HepG2 (cell line): ENCODE results near the gene GPR68. TPM values are rescaled to one million over a fixed set of nuclear protein-coding genes. Genes with fewer than 3 reads are reported as not detected.

Source experiments
- ATAC-seq: fragments of 200-7000 bp; cut with Tn5 transposase; 3 replicates; pipeline ENCODE4 v1.9.1; 2020; ENCODE audit warnings: mild to moderate bottlenecking, moderate library complexity
- BruUV-seq: library from RNA; stranded (reverse); fragments of 400-500 nt; replicated peaks from 2 replicates; lab custom pipeline; 2021; lab: Mats Ljungman, UMichigan
- CTCF ChIA-PET: fragments of 300-600 bp; formaldehyde crosslinking; extraction: SDS; loops from one replicate; lab custom pipeline; 2021; ENCODE audit warnings: low total read pairs, inconsistent platforms, low intra/inter-chr PET ratio; lab: Yijun Ruan, JAX
- POLR2A ChIA-PET: fragments of 350-600 bp; sonication (Branson Sonifier 250); formaldehyde crosslinking; loops from one replicate; lab custom pipeline; 2020; ENCODE audit warnings: antibody characterized with exemption, inconsistent platforms; lab: Yijun Ruan, JAX
- DNase-seq: peaks from one replicate; pipeline ENCODE4 v3.0.0-alpha.2; 2015; ENCODE audit warnings: low spot score
- FAIRE-seq: peaks from 3 replicates; lab custom pipeline; 2011; peaks lifted over from hg19 to GRCh38; lab: Jason Lieb, UNC
- H2AFZ ChIP-seq: one replicate; pipeline ENCODE4 v1.6.1; 2011; ENCODE audit warnings: low read length, inconsistent platforms
- H3K27ac ChIP-seq: fragments of 300-600 bp; 3 replicates; pipeline ENCODE4 v1.8.0; 2011; ENCODE audit warnings: mixed run types, mild to moderate bottlenecking, mixed read lengths, low read length, inconsistent platforms; ENCODE audit not compliant: insufficient read depth; ENCODE audit errors: extremely low read length
- H3K27me3 ChIP-seq, 2 experiments: fragments of 200-600 bp in 1 of 2; 2 replicates in 1 of 2; 3 replicates in 1 of 2; pipeline versions ENCODE4 v1.6.0 to v1.8.0; 2011; ENCODE audit warnings: low read length in 2 of 2, mild to moderate bottlenecking in 2 of 2, moderate library complexity in 2 of 2, inconsistent platforms in 1 of 2; ENCODE audit not compliant: insufficient read depth in 2 of 2, control insufficient read depth in 1 of 2
- H3K36me3 ChIP-seq, 2 experiments: fragments of 200-600 bp in 1 of 2; replicated peaks in 1 of 2; 2 replicates in 1 of 2; 3 replicates in 1 of 2; pipeline versions ENCODE4 v1.5.1 to v1.8.0; 2011; ENCODE audit warnings: low read length in 2 of 2, inconsistent platforms in 1 of 2; ENCODE audit not compliant: insufficient read depth in 2 of 2, control insufficient read depth in 1 of 2
- H3K4me1 ChIP-seq: 2 replicates; pipeline ENCODE4 v1.5.1; 2012; ENCODE audit warnings: low read length, inconsistent platforms; ENCODE audit not compliant: insufficient read depth
- H3K4me2 ChIP-seq: 2 replicates; pipeline ENCODE4 v1.6.0; 2011; ENCODE audit warnings: low read depth, low read length, inconsistent platforms
- H3K4me3 ChIP-seq, 3 experiments: fragments of 200-600 bp in 1 of 3; sonication (generic), shearing (Covaris generic) in 1 of 3; replicated peaks in 1 of 3; 2 replicates each; pipeline ENCODE4 v1.5.1; 2011 to 2016; ENCODE audit warnings: low read length in 3 of 3, inconsistent platforms in 2 of 3, low read depth in 2 of 3, mild to moderate bottlenecking in 2 of 3, control low read depth in 1 of 3, mixed read lengths in 1 of 3; ENCODE audit not compliant: insufficient read depth in 1 of 3
- H3K79me2 ChIP-seq: one replicate; pipeline ENCODE4 v1.6.1; 2011; ENCODE audit warnings: low read length, inconsistent platforms; ENCODE audit not compliant: insufficient read depth
- H3K9ac ChIP-seq: 2 replicates; pipeline ENCODE4 v1.6.0; 2011; ENCODE audit warnings: mild to moderate bottlenecking, low read depth, low read length, inconsistent platforms; ENCODE audit not compliant: insufficient read depth
- H3K9me3 ChIP-seq: 2 replicates; pipeline ENCODE4 v1.5.1; 2012; ENCODE audit warnings: mild to moderate bottlenecking, low read length
- H4K20me1 ChIP-seq: 2 replicates; pipeline ENCODE4 v1.6.0; 2011; ENCODE audit warnings: inconsistent platforms, mild to moderate bottlenecking, low read length, moderate library complexity; ENCODE audit not compliant: insufficient read depth
- CEBPZ ChIP-seq: IDR thresholded peaks from 2 replicates; pipeline ENCODE4 v1.6.1; 2012; ENCODE audit warnings: low read length, improper control_type of control experiment
- GABPB1 ChIP-seq: IDR thresholded peaks from 2 replicates; pipeline ENCODE4 v1.6.1; 2016; ENCODE audit warnings: mild to moderate bottlenecking, missing genetic modification reagents, moderate library complexity, missing compliant biosample characterization
- HMG20B ChIP-seq: conservative IDR thresholded peaks from 2 replicates; pipeline ENCODE4 v1.6.1; 2016; ENCODE audit warnings: missing genetic modification reagents, missing compliant biosample characterization
- KLF16 ChIP-seq, 2 experiments: sonication (generic) in 1 of 2; formaldehyde crosslinking in 1 of 2; IDR thresholded peaks; 2 replicates each; pipeline versions ENCODE4 v1.6.1 to v1.8.0; 2016 to 2023; ENCODE audit warnings: missing genetic modification reagents in 2 of 2, missing compliant biosample characterization in 1 of 2
- RERE ChIP-seq: IDR thresholded peaks from 2 replicates; pipeline ENCODE4 v1.6.1; 2016; ENCODE audit warnings: low read depth, missing genetic modification reagents, missing compliant biosample characterization
- SMAD1 ChIP-seq: sonication (generic); formaldehyde crosslinking; IDR thresholded peaks from 2 replicates; pipeline ENCODE4 v1.4.0; 2020; ENCODE audit warnings: missing genetic modification reagents, low read depth, mild to moderate bottlenecking, borderline replicate concordance
- SOX5 ChIP-seq: IDR thresholded peaks from 2 replicates; pipeline ENCODE4 v1.6.1; 2016; ENCODE audit warnings: borderline replicate concordance
- TBX3 ChIP-seq: fragments of 450-650 bp; IDR thresholded peaks from 2 replicates; pipeline ENCODE4 v1.6.1; 2017; ENCODE audit warnings: antibody characterized with exemption, mild to moderate bottlenecking, inconsistent platforms, borderline replicate concordance
- ZC3H13 ChIP-seq: sonication (generic); formaldehyde crosslinking; IDR thresholded peaks from 2 replicates; pipeline ENCODE4 v1.8.1; 2023; ENCODE audit warnings: mild to moderate bottlenecking, missing genetic modification reagents, moderate library complexity
- ZNF549 ChIP-seq: sonication (generic); formaldehyde crosslinking; IDR thresholded peaks from 2 replicates; pipeline ENCODE4 v1.5.0; 2020; ENCODE audit warnings: missing genetic modification reagents
- ZNF557 ChIP-seq: sonication (generic); formaldehyde crosslinking; IDR thresholded peaks from 2 replicates; pipeline ENCODE4 v1.4.0; 2020; ENCODE audit warnings: missing genetic modification reagents
- ZNF569 ChIP-seq: sonication (generic); formaldehyde crosslinking; IDR thresholded peaks from 2 replicates; pipeline ENCODE4 v1.5.0; 2020; ENCODE audit warnings: mild to moderate bottlenecking, missing genetic modification reagents, moderate library complexity, borderline replicate concordance
- WGBS: methylation state at CpG from one replicate; pipeline ENCODE4 v1.1.6; 2017; ENCODE audit warnings: low lambda C conversion rate; 5-methylcytosine and 5-hydroxymethylcytosine counted together
- in situ Hi-C: cut with HindIII; loops from 2 replicates; pipeline ENCODE4 v1.10.0; 2017; ENCODE audit warnings: low pct_unique_long_range_greater_than_20kb; ENCODE audit not compliant: extremely low pct_ligation_motif_present
- intact Hi-C: fragments of 100-400 bp; cut with micrococcal nuclease; formaldehyde crosslinking; loops from one replicate; pipeline ENCODE4 v1.10.0; 2022; ENCODE audit not compliant: unreplicated experiment
- polyA plus RNA-seq, 8 experiments: library from polyadenylated mRNA; depleted of rRNA in 3 of 8; stranded (reverse) in 7 of 8; unstranded in 1 of 8; fragments of >200 nt; fragmentation: Illumina TruSeq in 4 of 8; extraction: Trizol in 4 of 8; gene quantifications; 2 replicates each; pipeline versions ENCODE4 v1.2.1 to v1.2.3, GENCODE V29; 2011 to 2016; ENCODE audit warnings: low read depth in 4 of 8, missing spikeins in 1 of 8, mixed read lengths in 1 of 8; ENCODE audit not compliant: insufficient read depth in 1 of 8
- total RNA-seq, 5 experiments: library from RNA; depleted of rRNA; stranded (reverse); fragments of >200 nt; fragmentation: Illumina TruSeq; extraction: Trizol; gene quantifications; 2 replicates each; pipeline ENCODE4 v1.2.3, GENCODE V29; 2016; ENCODE audit warnings: low read depth in 1 of 5

GPR68 gene
- total and polyA plus RNA-seq, 2 of the 13 experiments (the other 11 are each of a cell fraction or from before 2014, with no cell fraction given) = not detected

- TF ChIP-seq CEBPZ (no peak), SOX5 (CRISPR knock-in tag) (no peak), RERE (no peak), ZC3H13 (CRISPR knock-in tag) (no peak)
Observed at GRCh38 chr14:91241863-91242262, 2.6 kb downstream of the GPR68 start (continued).

- in situ Hi-C loops (no loop called here), intact Hi-C loops (no loop called here)
- no peak for FAIRE-seq
- Histone ChIP-seq H3K27me3 (peaks cover 1 to 14% of the 10 kb centered on the region in 2 experiments; a peak in 3 of 5 replicates), H3K4me2 (no peak overlapping the region), H3K27ac (no peak overlapping the region), H3K9ac (no peak overlapping the region), H3K4me3 (no peak overlapping the region), H4K20me1 (no peaks in the 10 kb centered on the region), H3K36me3 (no peaks in the 10 kb centered on the region), H3K4me1 (peaks cover 10% of the 10 kb centered on the region), H3K9me3 (no peaks in the 10 kb centered on the region), H3K79me2 (no peaks in the 10 kb centered on the region), H2AFZ (no peak overlapping the region)
- ChIA-PET CTCF (no interaction called here), POLR2A (no interaction called here)
- 57% methylated on average over 8 of the region's 8 CpGs for WGBS
- no peak for DNase-seq
- no TSS peak for BruUV-seq
- TF ChIP-seq ZNF557 (CRISPR knock-in tag) = no peak
- TF ChIP-seq TBX3 = no peak
- TF ChIP-seq SMAD1 (CRISPR knock-in tag) = no peak
- no peak for TF ChIP-seq ZNF549 (CRISPR knock-in tag)
- no peak for TF ChIP-seq GABPB1 (CRISPR knock-in tag)
- TF ChIP-seq ZNF569 (CRISPR knock-in tag) = no peak
- TF ChIP-seq HMG20B (CRISPR knock-in tag) = no peak
- TF ChIP-seq KLF16 (CRISPR knock-in tag; IDR thresholded peaks at IDR 0.05) = no peak
- no peak for ATAC-seq
Observed at GRCh38 chr14:91238661-91239060, 5.8 kb downstream of the GPR68 start.
